Astrocyte (in vitro differentiated cells and primary cell): ENCODE data around the gene RBM44. TPM values are rescaled to one million over a fixed set of nuclear protein-coding genes. Genes with fewer than 3 reads are reported as not detected.
"Not testable (repeated sequence)": the region's sequence is repeated elsewhere in the genome, so short reads cannot be mapped to it uniquely, and the experiment has no call there.

Experiments used
- DNase-seq: peaks from one replicate; pipeline ENCODE4 v3.0.0-alpha.2; 2010; ENCODE audit warnings: low read depth
- FAIRE-seq: peaks from 2 replicates; lab custom pipeline; 2011; peaks lifted over from hg19 to GRCh38; lab: Jason Lieb, UNC
- H2AFZ ChIP-seq: 2 replicates; pipeline ENCODE4 v1.6.0; 2012; ENCODE audit warnings: low read depth, low read length, inconsistent platforms
- H3K27ac ChIP-seq: 2 replicates; pipeline ENCODE4 v1.5.1; 2011; ENCODE audit warnings: low read depth, low read length, inconsistent platforms
- H3K27me3 ChIP-seq: 2 replicates; pipeline ENCODE4 v1.6.0; 2011; ENCODE audit warnings: low read length, inconsistent platforms; ENCODE audit not compliant: insufficient read depth
- H3K36me3 ChIP-seq: 2 replicates; pipeline ENCODE4 v1.5.1; 2011; ENCODE audit warnings: low read length, inconsistent platforms; ENCODE audit not compliant: insufficient read depth
- H3K4me1 ChIP-seq: 2 replicates; pipeline ENCODE4 v1.5.1; 2011; ENCODE audit warnings: low read length, inconsistent platforms; ENCODE audit not compliant: insufficient read depth
- H3K4me2 ChIP-seq: 2 replicates; pipeline ENCODE4 v1.6.0; 2012; ENCODE audit warnings: low read length, inconsistent platforms
- H3K4me3 ChIP-seq: 2 replicates; pipeline ENCODE4 v1.5.1; 2011; ENCODE audit warnings: low read depth, mild to moderate bottlenecking, low read length, inconsistent platforms; ENCODE audit not compliant: insufficient read depth
- H3K79me2 ChIP-seq: 2 replicates; pipeline ENCODE4 v1.6.0; 2012; ENCODE audit warnings: mild to moderate bottlenecking, low read length, inconsistent platforms; ENCODE audit not compliant: insufficient read depth
- H3K9ac ChIP-seq: 2 replicates; pipeline ENCODE4 v1.6.0; 2012; ENCODE audit warnings: mild to moderate bottlenecking, low read length, inconsistent platforms
- H3K9me3 ChIP-seq: 2 replicates; pipeline ENCODE4 v1.5.1; 2012; ENCODE audit warnings: low read depth, mild to moderate bottlenecking, low read length, inconsistent platforms; ENCODE audit not compliant: insufficient read depth
- H4K20me1 ChIP-seq: 2 replicates; pipeline ENCODE4 v1.6.0; 2012; ENCODE audit warnings: low read length, inconsistent platforms; ENCODE audit not compliant: insufficient read depth
- H3K27ac Mint-ChIP-seq: one replicate; pipeline ENCODE4 v1.8.0; 2021; ENCODE audit warnings: mild to moderate bottlenecking, mixed read lengths; ENCODE audit not compliant: unreplicated experiment
- H3K27me3 Mint-ChIP-seq: one replicate; pipeline ENCODE4 v1.8.0; 2021; ENCODE audit warnings: low read depth, mixed read lengths; ENCODE audit not compliant: unreplicated experiment
- H3K36me3 Mint-ChIP-seq: one replicate; pipeline ENCODE4 v1.8.0; 2021; ENCODE audit warnings: low read depth, mixed read lengths; ENCODE audit not compliant: unreplicated experiment
- H3K4me1 Mint-ChIP-seq: one replicate; pipeline ENCODE4 v1.8.0; 2021; ENCODE audit warnings: low read depth, mixed read lengths; ENCODE audit not compliant: unreplicated experiment
- H3K4me3 Mint-ChIP-seq: one replicate; pipeline ENCODE4 v1.8.0; 2021; ENCODE audit warnings: mild to moderate bottlenecking, moderate library complexity, mixed read lengths; ENCODE audit not compliant: unreplicated experiment
- H3K9me3 Mint-ChIP-seq: one replicate; pipeline ENCODE4 v1.8.0; 2021; ENCODE audit warnings: mild to moderate bottlenecking, mixed read lengths; ENCODE audit not compliant: unreplicated experiment
- EZH2 ChIP-seq: IDR thresholded peaks from 2 replicates; pipeline ENCODE4 v1.6.1; 2012; ENCODE audit warnings: mild to moderate bottlenecking, low read length, inconsistent platforms; ENCODE audit not compliant: insufficient read depth
- total RNA-seq: library from RNA; stranded (reverse); gene quantifications from 2 replicates; pipeline ENCODE4 v1.2.1, GENCODE V29; 2021
- TF ChIP-seq, protein P1 (sequence below): IDR thresholded peaks from 2 replicates; pipeline ENCODE4 v1.5.1; 2011; ENCODE audit warnings: low read depth, mild to moderate bottlenecking, inconsistent platforms, low read length, moderate library complexity; ENCODE audit not compliant: insufficient read depth

RBM44 gene
- total RNA-seq, 1 donor from 2014 or later: 0.32 TPM

DNA sequence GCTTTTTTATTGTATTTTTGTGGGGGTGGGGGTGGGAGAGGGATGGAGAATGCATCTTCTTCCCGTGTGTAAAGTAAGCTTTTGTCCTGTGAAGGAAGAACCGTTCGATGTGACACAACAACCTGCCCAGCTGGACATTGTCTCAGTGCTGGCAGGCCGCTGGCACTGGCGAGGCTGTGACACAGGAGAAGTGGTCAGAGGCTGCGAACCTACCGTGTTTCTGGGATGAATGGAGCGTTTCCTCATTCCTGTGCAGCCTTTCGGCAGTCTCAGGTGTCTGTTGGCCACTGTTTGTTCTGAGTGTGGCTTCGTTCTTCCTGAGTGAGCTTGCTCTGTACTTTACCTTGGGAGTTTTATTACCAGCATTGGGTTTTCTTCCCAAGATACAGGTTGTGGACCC lies 68.9 kb downstream of the RBM44 start:
- Histone ChIP-seq H2AFZ (no peak overlapping the region), H3K4me1 (peaks cover 28% of the 10 kb centered on the region), H3K36me3 (no peaks in the 10 kb centered on the region), H3K9me3 (no peaks in the 10 kb centered on the region), H3K9ac (no peak overlapping the region), H3K79me2 (peaks cover 6% of the 10 kb centered on the region), H3K27ac (no peak overlapping the region), H3K4me3 (no peak overlapping the region), H3K27me3 (no peaks in the 10 kb centered on the region), H4K20me1 (no peaks in the 10 kb centered on the region), H3K4me2 (no peak overlapping the region)
- no peak overlapping the region for H3K27ac Mint-ChIP-seq
- no peak for TF ChIP-seq EZH2
- TF ChIP-seq, protein P1, sequence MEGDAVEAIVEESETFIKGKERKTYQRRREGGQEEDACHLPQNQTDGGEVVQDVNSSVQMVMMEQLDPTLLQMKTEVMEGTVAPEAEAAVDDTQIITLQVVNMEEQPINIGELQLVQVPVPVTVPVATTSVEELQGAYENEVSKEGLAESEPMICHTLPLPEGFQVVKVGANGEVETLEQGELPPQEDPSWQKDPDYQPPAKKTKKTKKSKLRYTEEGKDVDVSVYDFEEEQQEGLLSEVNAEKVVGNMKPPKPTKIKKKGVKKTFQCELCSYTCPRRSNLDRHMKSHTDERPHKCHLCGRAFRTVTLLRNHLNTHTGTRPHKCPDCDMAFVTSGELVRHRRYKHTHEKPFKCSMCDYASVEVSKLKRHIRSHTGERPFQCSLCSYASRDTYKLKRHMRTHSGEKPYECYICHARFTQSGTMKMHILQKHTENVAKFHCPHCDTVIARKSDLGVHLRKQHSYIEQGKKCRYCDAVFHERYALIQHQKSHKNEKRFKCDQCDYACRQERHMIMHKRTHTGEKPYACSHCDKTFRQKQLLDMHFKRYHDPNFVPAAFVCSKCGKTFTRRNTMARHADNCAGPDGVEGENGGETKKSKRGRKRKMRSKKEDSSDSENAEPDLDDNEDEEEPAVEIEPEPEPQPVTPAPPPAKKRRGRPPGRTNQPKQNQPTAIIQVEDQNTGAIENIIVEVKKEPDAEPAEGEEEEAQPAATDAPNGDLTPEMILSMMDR: no peak
- FAIRE-seq: no peak
- H3K4me1 Mint-ChIP-seq: peaks cover 49% of the 10 kb centered on the region
- H3K9me3 Mint-ChIP-seq: no peaks in the 10 kb centered on the region
- no peak for DNase-seq
- no peak overlapping the region for H3K4me3 Mint-ChIP-seq
- H3K27me3 Mint-ChIP-seq: no peaks in the 10 kb centered on the region
- H3K36me3 Mint-ChIP-seq: no peaks in the 10 kb centered on the region

DNA sequence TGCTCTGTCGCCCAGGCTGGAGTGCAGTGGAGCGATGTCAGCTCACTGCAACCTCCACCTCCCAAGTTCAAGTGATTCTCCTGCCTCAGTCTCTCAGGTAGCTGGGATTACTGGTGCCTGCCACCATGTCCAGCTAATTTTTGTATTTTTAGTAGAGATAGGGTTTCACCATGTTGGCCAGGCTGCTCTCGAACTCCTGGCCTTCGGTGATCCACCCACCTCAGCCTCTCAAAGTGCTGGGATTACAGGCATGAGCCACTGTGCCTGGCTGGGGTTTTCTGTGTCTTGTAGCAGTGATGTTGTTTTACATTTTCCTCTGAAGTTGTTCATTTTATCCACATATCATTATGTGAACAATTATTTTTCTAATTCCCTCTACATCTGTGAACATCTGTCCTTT lies 69.5 kb downstream of the RBM44 start:
- not testable (repeated sequence) for H3K36me3 Mint-ChIP-seq, H3K9me3 ChIP-seq, H3K4me3 Mint-ChIP-seq, H3K79me2 ChIP-seq, DNase-seq, H3K36me3 ChIP-seq, H3K4me3 ChIP-seq, H3K27ac ChIP-seq, H2AFZ ChIP-seq, H3K27me3 Mint-ChIP-seq, FAIRE-seq, H3K4me2 ChIP-seq, H3K9ac ChIP-seq, H4K20me1 ChIP-seq, H3K9me3 Mint-ChIP-seq, H3K27me3 ChIP-seq
- H3K4me1 Mint-ChIP-seq: peaks cover 49% of the 10 kb centered on the region
- peak overlapping the region; percentile 4 for H3K27ac Mint-ChIP-seq
- peaks cover 28% of the 10 kb centered on the region for H3K4me1 ChIP-seq

DNA sequence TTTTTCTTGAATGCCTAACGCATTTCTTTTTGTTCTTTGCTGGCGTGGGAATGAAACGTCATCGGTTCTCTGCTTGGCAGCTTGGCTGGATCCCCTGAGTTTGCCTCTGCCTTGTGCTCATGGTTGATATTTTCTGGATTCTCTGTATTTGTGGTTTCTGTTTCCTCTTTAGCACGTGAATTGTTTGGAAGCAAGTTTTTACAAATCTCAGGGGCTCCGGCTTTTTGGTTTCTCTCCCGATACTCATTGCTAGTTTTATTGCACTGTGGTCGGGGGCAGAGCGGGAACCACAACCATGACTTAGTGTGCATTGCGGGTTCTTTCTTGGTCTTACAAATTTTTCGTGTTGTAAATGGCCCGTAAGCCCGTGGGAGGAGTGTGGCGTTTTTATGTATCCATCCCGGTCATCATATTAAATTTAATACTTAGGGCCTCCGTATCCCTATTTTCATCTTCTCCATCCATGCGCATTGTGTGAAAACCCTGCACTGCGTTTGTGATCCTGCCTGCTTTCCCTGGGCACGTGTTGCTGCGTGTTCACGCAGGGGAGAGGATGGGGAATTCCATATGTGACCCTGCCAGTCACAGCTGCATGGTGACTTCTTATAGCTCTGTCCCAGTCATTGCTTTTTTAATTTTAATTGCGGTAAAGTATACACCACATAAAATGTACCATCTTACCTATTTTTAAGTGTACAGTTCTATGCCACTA lies 70.2 kb downstream of the RBM44 start:
- Mint-ChIP-seq H3K27ac (peak overlapping the region; percentile 4), H3K4me1 (peaks cover 51% of the 10 kb centered on the region), H3K4me3 (no peak overlapping the region), H3K36me3 (no peaks in the 10 kb centered on the region), H3K9me3 (no peaks in the 10 kb centered on the region), H3K27me3 (no peaks in the 10 kb centered on the region)
- Histone ChIP-seq H3K27me3 (no peaks in the 10 kb centered on the region), H3K4me1 (peaks cover 34% of the 10 kb centered on the region), H4K20me1 (no peaks in the 10 kb centered on the region), H3K9ac (no peak overlapping the region), H3K79me2 (peaks cover 6% of the 10 kb centered on the region), H3K27ac (no peak overlapping the region), H2AFZ (no peak overlapping the region), H3K36me3 (no peaks in the 10 kb centered on the region), H3K4me3 (no peak overlapping the region), H3K4me2 (no peak overlapping the region), H3K9me3 (no peaks in the 10 kb centered on the region)
- TF ChIP-seq, protein P1: no peak
- TF ChIP-seq EZH2: no peak
- FAIRE-seq (no peak), DNase-seq (peak; percentile 73)
